SHP77 treated with DMSO at 0.1 percent for 48 hours (cell line): ENCODE data around the gene ABHD3.
"Not testable (repeated sequence)": the region's sequence is repeated elsewhere in the genome, so short reads cannot be mapped to it uniquely, and the experiment has no call there.

Experiments used
- DNase-seq: peaks from one replicate; lab custom pipeline; 2025; lab: John Stamatoyannopoulos, UW

Gene ABHD3

GRCh38 chr18:21704603-21705364, at the start of gene ABHD3:
Gene ABHD3, minus strand, starts transcription at chr18:21704774. Its CDS starts 109 bp downstream, at chr18:21704665.
- DNase-seq = peak; percentile 67

GRCh38 chr18:21747764-21748693, 43.5 kb upstream of the ABHD3 start:
- no peak for DNase-seq

GRCh38 chr18:21747268-21747667, 42.7 kb upstream of the ABHD3 start:
- DNase-seq = no peak

- DNase-seq = no peak
These were observed 40.7 kb upstream of the ABHD3 start for GRCh38 chr18:21745231-21745630.

GRCh38 chr18:21743166-21743832, 38.7 kb upstream of the ABHD3 start:
- no peak for DNase-seq

GRCh38 chr18:21742315-21742687, 37.7 kb upstream of the ABHD3 start:
- DNase-seq = no peak

GRCh38 chr18:21741562-21742314, 37.2 kb upstream of the ABHD3 start:
- DNase-seq = no peak

GRCh38 chr18:21741312-21741561, 36.7 kb upstream of the ABHD3 start:
- no peak for DNase-seq

- peak; percentile 90 for DNase-seq
These were observed 36.2 kb upstream of the ABHD3 start, which contains the start of gene MIB1 for GRCh38 chr18:21740538-21741311. Gene MIB1, plus strand, starts transcription at chr18:21740792. Its CDS starts 792 bp downstream, at chr18:21741584.

- peak; percentile 59 for DNase-seq
These were observed 35.3 kb upstream of the ABHD3 start for GRCh38 chr18:21739604-21740537.

- not testable (repeated sequence) for DNase-seq
These were observed 32.4 kb upstream of the ABHD3 start for GRCh38 chr18:21736926-21737325.

- peak; percentile 58 for DNase-seq
These were observed 31.0 kb upstream of the ABHD3 start for GRCh38 chr18:21735452-21736015.

GRCh38 chr18:21733011-21733410, 28.4 kb upstream of the ABHD3 start:
- no peak for DNase-seq

- no peak for DNase-seq
These were observed 23.1 kb upstream of the ABHD3 start for GRCh38 chr18:21727702-21728101.

GRCh38 chr18:21725201-21725600, 20.6 kb upstream of the ABHD3 start:
- DNase-seq = no peak

GRCh38 chr18:21722687-21723086, 18.1 kb upstream of the ABHD3 start:
- no peak for DNase-seq

- no peak for DNase-seq
These were observed 9.9 kb upstream of the ABHD3 start for GRCh38 chr18:21714474-21714873.

- not testable (repeated sequence) for DNase-seq
These were observed 2.6 kb upstream of the ABHD3 start for GRCh38 chr18:21707130-21707529.

- DNase-seq = no peak
These were observed 1.9 kb upstream of the ABHD3 start for GRCh38 chr18:21706386-21706865.
